Testis (tissue), 2 donors: ENCODE results near the gene SBNO2.

ENCODE experiments used
- CTCF ChIP-seq, 3 experiments: fragments of 450-650 bp in 2 of 3; fragments of 200-600 bp in 1 of 3; sonication (generic) in 1 of 3; IDR thresholded peaks; one replicate each; pipeline ENCODE4 v1.5.1; 2016 to 2019; ENCODE audit warnings: antibody characterized with exemption in 3 of 3, mild to moderate bottlenecking in 2 of 3, moderate library complexity in 1 of 3
- POLR2A ChIP-seq: fragments of 450-650 bp; IDR thresholded peaks from one replicate; pipeline ENCODE4 v1.6.1; 2017; ENCODE audit warnings: antibody characterized with exemption, mild to moderate bottlenecking, moderate library complexity

GRCh38 chr19:1161716-1162115, 12.4 kb downstream of the SBNO2 start:
- TF ChIP-seq CTCF (IDR thresholded peaks at IDR 0.05) (no peak), POLR2A (no peak)
